H1 (cell line): Measurements from ENCODE around the gene XYLB. TPM values are rescaled to one million over a fixed set of nuclear protein-coding genes. Genes with fewer than 3 reads are reported as not detected.

Experiments used
- CHD7 ChIP-seq: fragments of 300-600 bp; sonication (generic); IDR thresholded peaks from 2 replicates; pipeline ENCODE4 v1.7.1; 2012; ENCODE audit warnings: low read length, moderate library complexity, mild to moderate bottlenecking, inconsistent platforms; ENCODE audit not compliant: insufficient replicate concordance
- CTCF ChIP-seq, 3 experiments: IDR thresholded peaks; 1 replicate in 2 of 3; 2 replicates in 1 of 3; pipeline versions ENCODE4 v1.5.1 to v1.6.1; 2011; ENCODE audit warnings: low read length in 3 of 3, mild to moderate bottlenecking in 3 of 3, inconsistent platforms in 2 of 3, low read depth in 1 of 3, moderate library complexity in 1 of 3; ENCODE audit not compliant: insufficient read depth in 1 of 3; ENCODE audit errors: control extremely low read depth in 1 of 3
- YY1 ChIP-seq: IDR thresholded peaks from 2 replicates; pipeline ENCODE4 v1.6.1; 2011; ENCODE audit warnings: low read depth, mild to moderate bottlenecking, low read length
- polyA plus RNA-seq, 7 experiments: library from polyadenylated mRNA; depleted of rRNA in 3 of 7; stranded (reverse) in 5 of 7; unstranded in 2 of 7; fragments of >200 nt in 5 of 7; fragments of 200-250 nt in 2 of 7; gene quantifications; 1 replicate in 5 of 7; 2 replicates in 1 of 7; 4 replicates in 1 of 7; pipeline versions ENCODE4 v1.2.1 to v1.2.3, GENCODE V29; 2011 to 2013; ENCODE audit warnings: missing spikeins in 2 of 7, mixed read lengths in 2 of 7
- total RNA-seq: library from RNA; stranded (reverse); fragmentation: NEBNext Ultra II Directional; extraction: Animal tissue kit (Norgen Biotek cat#: 25700); gene quantifications from 2 replicates; pipeline ENCODE4 v1.2.1, GENCODE V29; 2021

Gene XYLB
- total and polyA plus RNA-seq, 2 of the 8 experiments (the other 6 are each of a cell fraction or from before 2014, with no cell fraction given), result 1.7 to 5.5 TPM

- TF ChIP-seq CHD7 (no peak), CTCF (IDR thresholded peaks at IDR 0.05; ENCODE audit: control extremely low read depth in 1 of 3, insufficient read depth in 1 of 3, low read depth in 1 of 3, low read length in 3 of 3) (no peak), YY1 (no peak)
Observed at GRCh38 chr3:38421679-38422336, 75.2 kb downstream of the XYLB start (continued).
